ENCODE results near the gene CNMD.

The CNMD gene

DNA sequence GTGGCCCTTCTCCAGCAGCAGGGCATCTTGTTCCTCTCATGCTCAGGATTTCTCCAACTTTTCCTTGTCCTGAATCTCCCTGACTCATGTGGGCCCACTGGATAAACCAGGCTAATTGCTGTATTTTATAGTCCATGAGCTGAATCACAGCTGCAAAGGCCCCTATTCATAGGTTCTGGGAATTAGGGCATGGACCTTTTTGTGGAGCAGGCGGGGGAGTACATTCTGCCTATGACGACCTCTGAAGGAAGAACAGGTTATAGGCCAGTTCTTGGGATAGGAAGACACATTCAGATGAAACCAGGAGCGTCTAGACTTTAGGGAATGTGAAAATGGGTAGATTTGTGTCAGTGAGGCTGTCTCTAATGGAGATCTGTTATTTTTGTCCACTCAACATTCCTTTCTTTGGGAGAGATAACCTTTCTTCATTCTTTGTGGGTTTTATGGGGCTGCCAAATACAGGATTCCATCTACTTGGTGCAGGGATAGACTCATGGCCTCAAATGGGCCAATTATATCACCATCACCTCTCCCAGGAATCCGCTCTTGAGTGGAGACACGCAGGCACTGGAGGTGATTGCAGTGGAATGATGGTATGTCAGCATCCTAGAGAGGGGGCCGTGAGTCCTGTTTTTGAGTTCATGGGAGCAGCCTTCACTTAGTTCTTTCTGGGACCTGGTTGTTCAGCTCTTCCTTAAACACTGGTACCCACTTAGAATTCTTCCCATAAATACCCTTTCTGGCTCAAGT, 45.1 kb upstream of the CNMD start:
- TF ChIP-seq, protein P1, sequence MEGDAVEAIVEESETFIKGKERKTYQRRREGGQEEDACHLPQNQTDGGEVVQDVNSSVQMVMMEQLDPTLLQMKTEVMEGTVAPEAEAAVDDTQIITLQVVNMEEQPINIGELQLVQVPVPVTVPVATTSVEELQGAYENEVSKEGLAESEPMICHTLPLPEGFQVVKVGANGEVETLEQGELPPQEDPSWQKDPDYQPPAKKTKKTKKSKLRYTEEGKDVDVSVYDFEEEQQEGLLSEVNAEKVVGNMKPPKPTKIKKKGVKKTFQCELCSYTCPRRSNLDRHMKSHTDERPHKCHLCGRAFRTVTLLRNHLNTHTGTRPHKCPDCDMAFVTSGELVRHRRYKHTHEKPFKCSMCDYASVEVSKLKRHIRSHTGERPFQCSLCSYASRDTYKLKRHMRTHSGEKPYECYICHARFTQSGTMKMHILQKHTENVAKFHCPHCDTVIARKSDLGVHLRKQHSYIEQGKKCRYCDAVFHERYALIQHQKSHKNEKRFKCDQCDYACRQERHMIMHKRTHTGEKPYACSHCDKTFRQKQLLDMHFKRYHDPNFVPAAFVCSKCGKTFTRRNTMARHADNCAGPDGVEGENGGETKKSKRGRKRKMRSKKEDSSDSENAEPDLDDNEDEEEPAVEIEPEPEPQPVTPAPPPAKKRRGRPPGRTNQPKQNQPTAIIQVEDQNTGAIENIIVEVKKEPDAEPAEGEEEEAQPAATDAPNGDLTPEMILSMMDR (IDR thresholded peaks at IDR 0.05; ENCODE audit: low read depth, low read length): no peak
- TF ChIP-seq POLR2A (IDR thresholded peaks at IDR 0.05; ENCODE audit: extremely low read depth, insufficient read length) (no peak), MYC (IDR thresholded peaks at IDR 0.05; ENCODE audit: low read depth, low read length) (no peak)
- TF ChIP-seq, protein P2, sequence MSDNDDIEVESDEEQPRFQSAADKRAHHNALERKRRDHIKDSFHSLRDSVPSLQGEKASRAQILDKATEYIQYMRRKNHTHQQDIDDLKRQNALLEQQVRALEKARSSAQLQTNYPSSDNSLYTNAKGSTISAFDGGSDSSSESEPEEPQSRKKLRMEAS (IDR thresholded peaks at IDR 0.05; ENCODE audit: low read depth, low read length): no peak
- no peak for DNase-seq (ENCODE audit: low read depth)

DNA sequence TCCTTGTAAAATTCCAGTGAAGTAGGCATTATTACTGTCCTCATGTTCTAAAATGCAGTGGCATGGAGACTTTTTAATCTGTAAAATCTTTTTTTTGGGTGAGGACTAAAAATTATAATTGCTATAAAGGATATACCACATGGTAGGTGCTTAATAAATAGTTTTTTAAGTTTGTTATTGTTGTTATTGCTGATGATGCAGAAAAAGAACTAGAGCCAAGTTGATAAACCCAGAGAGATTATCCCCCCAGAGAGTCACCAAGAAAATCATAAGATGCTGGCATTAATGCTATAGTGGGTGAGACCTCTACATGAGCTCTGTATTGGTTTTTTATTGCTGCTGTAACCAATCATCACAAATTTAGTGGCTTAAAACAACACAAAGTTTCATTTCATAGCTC, 44.3 kb upstream of the CNMD start:
- DNase-seq (ENCODE audit: low read depth): no peak
- TF ChIP-seq POLR2A (IDR thresholded peaks at IDR 0.05; ENCODE audit: extremely low read depth, insufficient read length): no peak
- no peak for TF ChIP-seq MYC (IDR thresholded peaks at IDR 0.05; ENCODE audit: low read depth, low read length)
- TF ChIP-seq, protein P2 (IDR thresholded peaks at IDR 0.05; ENCODE audit: low read depth, low read length): no peak
- TF ChIP-seq, protein P1 (IDR thresholded peaks at IDR 0.05; ENCODE audit: low read depth, low read length): no peak
- H3K4me3 ChIP-seq (ENCODE audit: low read depth, low read length): no peak overlapping the region

More for the DNA sequence above, 45.1 kb upstream of the CNMD start:
- H3K4me3 ChIP-seq (ENCODE audit: low read depth, low read length): no peak overlapping the region

DNA sequence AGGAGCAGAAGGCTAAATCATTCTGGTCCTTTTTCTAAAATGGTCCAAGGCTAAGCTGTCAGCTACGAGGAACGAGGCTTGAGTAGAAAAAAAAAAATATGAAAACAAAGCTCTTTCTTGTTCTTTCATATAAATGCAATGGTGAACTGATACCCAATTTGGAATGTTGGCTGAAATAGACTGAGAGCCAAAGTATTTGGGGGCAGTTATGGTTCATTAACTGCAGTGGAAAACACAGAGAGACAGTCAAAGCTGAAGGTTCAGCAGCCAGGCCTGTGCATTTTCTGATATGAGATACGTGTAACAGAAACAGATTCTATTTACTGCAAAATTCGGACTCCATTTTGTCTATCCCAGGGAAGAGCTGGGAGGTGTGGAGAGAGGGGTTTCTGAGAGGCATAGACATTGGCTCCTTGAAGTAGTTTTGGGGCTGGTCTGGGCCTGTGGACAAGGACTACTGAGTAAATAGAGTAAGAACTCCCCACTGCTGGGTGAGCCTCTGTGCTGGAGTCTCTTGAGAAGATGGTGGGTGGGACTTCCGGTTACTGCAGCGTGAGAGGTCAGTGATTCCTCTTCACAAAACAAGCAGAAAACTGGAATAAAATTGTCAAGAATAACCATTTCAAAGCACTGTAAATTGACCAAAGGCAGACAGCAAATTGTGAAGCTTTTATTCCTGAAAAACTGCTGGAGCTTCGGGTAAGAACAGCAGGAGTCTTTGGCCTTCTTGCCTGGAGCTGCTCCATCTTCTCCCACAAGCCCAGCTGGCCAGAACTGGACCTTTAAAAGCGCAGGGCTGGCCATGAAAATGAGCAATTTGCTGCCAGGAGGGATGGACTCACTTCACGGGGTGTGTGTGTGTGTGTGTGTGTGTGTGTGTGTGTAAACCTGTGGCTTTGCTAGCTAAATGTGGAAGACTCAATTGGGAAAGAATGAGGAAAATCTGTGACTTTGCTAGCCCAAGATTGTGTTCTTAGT, 43.1 kb upstream of the CNMD start:
- DNase-seq (ENCODE audit: low read depth): no peak
- TF ChIP-seq, protein P2 (IDR thresholded peaks at IDR 0.05; ENCODE audit: low read depth, low read length): no peak
- TF ChIP-seq MYC (IDR thresholded peaks at IDR 0.05; ENCODE audit: low read depth, low read length) (no peak), POLR2A (IDR thresholded peaks at IDR 0.05; ENCODE audit: extremely low read depth, insufficient read length) (no peak)
- TF ChIP-seq, protein P1 (IDR thresholded peaks at IDR 0.05; ENCODE audit: low read depth, low read length): no peak

DNA sequence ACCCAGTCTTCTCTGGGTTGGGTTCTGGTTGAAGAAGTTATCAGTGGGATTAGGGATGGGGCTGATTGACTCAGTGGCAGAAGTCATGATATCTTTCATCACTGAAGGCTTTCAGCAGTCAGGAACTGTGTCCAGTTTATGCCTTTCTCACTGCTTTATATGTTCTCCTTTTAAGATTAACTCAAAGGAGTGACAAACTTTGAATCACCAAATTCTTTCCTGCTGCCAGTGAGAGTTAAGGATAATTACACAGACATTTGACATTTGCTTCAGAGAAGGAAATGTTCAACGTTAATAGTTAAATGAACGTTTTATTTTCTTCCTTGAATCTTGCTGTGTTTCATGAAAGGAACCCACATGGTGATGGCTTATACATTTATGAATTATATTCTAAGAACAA, 41.0 kb upstream of the CNMD start:
- H3K4me3 ChIP-seq (ENCODE audit: low read depth, low read length): no peak overlapping the region
- TF ChIP-seq, protein P1 (IDR thresholded peaks at IDR 0.05; ENCODE audit: low read depth, low read length): no peak
- TF ChIP-seq POLR2A (IDR thresholded peaks at IDR 0.05; ENCODE audit: extremely low read depth, insufficient read length) (no peak), MYC (IDR thresholded peaks at IDR 0.05; ENCODE audit: low read depth, low read length) (no peak)
- TF ChIP-seq, protein P2 (IDR thresholded peaks at IDR 0.05; ENCODE audit: low read depth, low read length): no peak
- no peak for DNase-seq (ENCODE audit: low read depth)

More for the DNA sequence above, 43.1 kb upstream of the CNMD start:
- no peak overlapping the region for H3K4me3 ChIP-seq (ENCODE audit: low read depth, low read length)

DNA sequence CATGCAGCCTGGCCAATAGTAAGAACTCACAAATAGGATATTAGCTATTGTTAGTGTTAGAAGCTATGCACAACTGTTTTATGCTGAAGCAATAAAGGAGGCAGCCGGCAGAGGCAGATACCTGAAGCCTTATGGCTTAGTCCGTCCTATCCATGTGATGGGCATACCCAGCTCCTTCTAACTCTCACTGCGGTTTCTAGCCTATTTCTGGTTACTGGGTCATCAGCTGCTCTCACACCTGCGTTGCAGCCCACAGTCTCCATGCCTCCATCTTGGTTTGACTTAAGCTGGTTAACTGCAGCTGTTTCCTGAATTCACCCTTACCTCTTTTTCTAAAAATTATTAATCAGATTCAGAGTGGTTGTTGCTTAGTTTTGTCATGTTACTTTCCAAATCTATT, 40.5 kb upstream of the CNMD start:
- TF ChIP-seq, protein P1 (IDR thresholded peaks at IDR 0.05; ENCODE audit: low read depth, low read length): no peak
- TF ChIP-seq, protein P2 (IDR thresholded peaks at IDR 0.05; ENCODE audit: low read depth, low read length): no peak
- TF ChIP-seq POLR2A (IDR thresholded peaks at IDR 0.05; ENCODE audit: extremely low read depth, insufficient read length): no peak
- TF ChIP-seq MYC (IDR thresholded peaks at IDR 0.05; ENCODE audit: low read depth, low read length): no peak
- H3K4me3 ChIP-seq (ENCODE audit: low read depth, low read length): no peak overlapping the region
- DNase-seq (ENCODE audit: low read depth): no peak
